Activated T-cell treated with anti-CD3 and anti-CD28 coated beads, Interleukin-2, amount 50 U/mL, for 1 hour (primary cell): ENCODE measurements around the gene GXYLT2.
A peak's percentile ranks its signal among the peaks of the same experiment; 100 is the strongest.

Source experiments
- DNase-seq: peaks from one replicate; pipeline ENCODE4 v3.0.0-alpha.2; 2020

Gene GXYLT2, protein sequence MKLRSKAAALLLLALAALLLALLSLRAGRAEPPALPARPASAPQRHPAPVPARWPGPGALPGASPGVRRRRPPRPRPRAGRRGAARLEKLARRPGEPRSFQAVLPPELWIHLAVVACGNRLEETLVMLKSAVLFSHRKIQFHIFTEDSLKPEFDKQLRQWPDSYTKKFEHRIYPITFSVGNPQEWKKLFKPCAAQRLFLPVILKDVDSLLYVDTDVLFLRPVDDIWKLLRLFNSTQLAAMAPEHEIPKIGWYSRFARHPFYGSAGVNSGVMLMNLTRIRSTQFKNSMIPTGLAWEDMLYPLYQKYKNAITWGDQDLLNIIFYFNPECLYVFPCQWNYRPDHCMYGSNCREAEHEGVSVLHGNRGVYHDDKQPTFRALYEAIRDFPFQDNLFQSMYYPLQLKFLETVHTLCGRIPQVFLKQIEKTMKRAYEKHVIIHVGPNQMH

DNA sequence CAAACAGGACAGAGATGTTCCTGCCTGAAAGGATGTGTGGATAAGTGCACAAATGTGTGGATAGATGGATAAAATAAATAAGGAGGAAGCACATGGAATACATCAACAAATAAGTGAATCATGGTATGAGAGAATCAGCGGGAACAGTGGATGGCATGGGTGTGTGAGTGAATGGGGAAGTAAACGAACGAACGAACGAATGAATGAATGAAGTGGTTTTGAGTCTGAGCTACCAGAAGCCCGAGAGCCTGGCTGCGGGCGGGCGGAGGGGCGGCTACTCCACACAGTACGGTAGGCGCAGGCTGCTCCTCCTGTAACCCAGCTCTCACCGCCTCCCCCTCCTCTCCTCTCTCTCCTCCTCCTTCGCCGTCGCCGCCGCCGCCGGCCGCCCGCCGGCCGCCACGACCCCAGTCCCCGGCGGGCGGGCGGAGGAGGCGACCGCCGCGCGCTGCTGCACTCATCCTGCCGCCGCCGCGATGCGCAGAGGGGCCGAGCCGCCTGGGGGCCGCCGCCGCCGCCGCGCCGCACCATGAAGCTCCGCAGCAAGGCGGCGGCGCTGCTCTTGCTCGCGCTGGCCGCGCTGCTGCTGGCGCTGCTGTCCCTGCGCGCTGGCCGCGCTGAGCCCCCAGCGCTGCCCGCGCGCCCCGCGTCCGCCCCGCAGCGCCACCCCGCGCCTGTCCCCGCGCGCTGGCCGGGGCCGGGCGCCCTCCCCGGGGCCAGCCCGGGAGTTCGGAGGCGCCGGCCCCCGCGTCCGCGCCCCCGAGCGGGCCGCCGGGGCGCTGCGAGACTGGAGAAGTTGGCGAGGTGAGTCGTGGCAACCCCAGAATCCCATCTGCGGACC lies at the start of gene GXYLT2:
GXYLT2 (plus strand) TSS at position 342 of the 841 bp plus-strand sequence; CDS start at position 530, 188 bp downstream.
- peak; percentile 35 for DNase-seq

DNA sequence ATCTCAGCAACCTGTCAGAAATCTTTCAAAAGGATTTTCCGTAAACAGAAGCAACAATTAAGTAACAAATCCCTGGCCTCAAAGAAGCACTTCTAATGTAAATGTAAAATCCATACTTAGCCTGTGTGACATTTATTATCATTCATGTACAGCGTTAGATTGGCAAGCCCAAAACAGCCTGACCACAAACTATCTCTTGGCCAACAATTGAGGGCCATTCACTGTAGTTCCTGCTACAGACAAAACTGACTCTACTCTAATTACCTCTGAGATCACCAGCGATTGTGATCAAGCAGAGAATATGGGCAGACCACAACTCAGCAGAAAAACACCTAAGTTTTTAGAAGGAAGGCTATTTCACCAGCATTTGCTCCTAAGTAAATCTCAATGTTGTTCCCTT lies 48.8 kb upstream of the GXYLT2 start:
- no peak for DNase-seq

DNA sequence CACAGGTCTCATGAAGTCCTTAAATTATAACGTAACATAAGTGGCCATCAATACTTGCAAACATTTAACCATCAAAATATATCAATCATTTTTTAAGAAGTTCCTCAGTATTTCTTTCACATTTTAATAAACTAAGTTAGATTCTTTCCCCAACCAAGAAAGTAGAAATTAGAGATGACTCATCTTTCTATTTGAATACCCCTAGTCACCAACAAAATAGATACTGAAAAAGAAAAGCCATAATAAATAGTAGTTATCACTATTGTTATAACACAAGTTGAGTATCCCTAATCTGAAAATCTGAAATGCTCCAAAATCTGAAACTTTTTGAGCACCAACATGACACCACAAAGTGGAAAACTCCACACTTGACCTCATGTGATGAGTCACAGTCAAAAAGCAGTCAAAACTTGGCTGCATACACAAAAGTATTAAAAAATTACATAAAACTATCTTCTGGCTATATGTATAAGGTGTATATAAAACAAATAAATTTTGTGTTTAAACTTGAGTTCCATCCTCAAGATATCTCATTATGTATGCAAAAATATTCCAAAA lies 43.3 kb upstream of the GXYLT2 start:
- no peak for DNase-seq

DNA sequence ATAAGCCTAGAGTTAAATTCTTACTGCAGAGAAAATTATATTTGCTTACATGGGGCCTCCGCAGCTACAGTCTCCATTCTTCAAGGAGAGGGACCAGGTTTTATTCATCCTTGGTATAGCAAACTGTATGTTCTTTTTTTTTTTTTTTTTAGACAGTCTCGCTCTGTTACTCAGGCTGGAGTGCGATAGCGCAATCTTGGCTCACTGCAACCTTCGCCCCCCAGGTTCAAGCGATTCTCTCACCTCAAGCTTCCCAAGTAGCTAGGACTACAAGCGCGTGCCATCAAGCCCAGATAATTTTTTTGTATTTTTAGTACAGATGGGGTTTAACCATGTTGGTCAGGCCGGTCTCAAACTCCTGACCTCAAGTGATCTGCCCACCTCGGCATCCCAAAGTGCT lies 41.7 kb upstream of the GXYLT2 start:
- DNase-seq: no peak

DNA sequence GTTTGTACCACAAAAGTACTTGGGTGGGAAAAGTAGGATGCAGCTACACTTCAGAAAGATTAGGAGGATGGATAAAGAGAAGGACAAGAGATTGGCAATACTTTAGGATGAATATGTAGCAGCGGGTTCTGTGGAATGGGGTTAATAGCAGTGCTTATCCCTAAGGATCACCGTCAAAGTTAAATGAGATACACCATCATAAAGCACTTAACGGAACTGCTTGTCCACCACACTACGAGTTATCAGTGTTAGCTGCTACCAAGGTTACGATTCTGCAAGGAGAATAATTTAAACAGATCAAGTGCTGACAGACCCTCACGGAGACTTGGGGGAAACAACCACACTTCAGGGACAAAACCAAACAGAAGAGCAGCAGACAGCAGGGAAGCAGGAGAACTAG lies 40.6 kb upstream of the GXYLT2 start:
- no peak for DNase-seq

DNA sequence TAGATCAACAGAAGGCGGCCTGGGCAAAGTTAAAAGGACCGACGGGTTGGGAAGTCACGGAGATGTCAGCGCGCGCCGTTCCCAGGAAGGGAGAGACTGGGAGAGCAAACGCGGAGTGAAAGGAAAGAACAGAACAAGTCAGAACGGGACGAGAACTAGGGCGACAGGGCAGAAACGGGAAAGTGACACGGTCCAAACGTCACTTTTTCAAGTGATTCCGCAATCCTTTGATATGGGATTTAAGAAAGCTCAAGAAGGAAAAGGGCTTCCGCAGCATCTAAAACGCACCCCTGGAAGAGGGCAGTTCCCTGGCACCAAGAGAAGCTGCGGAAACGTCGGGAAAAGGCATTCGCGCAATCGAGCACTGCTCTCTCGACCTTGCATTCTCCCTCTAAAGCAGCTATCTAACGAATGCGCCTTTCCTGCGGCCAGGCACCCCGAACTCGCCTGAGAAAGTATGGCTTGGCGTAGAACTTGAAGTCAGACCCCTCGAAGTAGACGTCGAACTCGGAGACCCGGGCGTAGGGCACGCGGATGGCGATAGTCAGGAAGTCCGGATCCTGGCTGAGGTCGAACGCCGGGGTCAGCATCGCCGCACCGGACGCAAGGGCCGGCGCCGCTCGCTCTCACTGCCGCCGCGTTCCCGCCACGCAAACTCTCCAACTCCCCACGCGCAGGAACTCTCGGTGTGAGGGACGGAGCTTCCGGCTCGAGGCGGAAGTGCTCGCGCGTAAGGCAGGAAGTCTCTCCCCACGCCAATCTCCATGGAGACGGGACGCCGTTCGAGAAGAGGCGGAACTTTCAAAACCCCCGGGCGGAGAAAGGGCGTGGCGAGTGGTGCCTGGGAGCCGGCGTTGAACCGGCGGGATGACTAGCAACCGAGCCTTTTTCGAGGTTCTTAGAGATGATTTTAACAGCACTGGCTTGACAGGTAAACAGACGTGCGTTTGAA lies 39.8 kb upstream of the GXYLT2 start, which contains the start of gene SHQ1:
SHQ1 (minus strand) TSS at position 695 of the 952 bp plus-strand sequence; CDS start at position 590, 105 bp downstream.
- peak; percentile 92 for DNase-seq

DNA sequence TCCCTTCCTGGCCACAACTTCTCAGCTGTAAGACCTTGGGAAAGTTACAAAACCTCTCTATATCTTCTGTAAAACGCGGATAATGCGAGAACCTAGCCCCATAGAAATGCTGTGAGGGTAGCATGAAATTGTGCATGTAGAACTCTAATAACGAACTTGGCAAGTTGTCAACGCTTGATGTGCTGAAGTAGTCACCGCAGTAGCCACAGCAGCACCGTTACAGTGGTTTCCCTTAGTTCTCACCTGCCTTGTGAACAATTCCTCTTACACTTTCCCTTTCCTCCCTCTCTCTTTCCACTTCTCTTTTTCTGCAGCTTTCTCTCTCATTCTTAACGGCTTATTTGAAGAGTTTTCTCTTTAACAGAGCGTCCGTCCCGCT lies 39.2 kb upstream of the GXYLT2 start:
- no peak for DNase-seq

DNA sequence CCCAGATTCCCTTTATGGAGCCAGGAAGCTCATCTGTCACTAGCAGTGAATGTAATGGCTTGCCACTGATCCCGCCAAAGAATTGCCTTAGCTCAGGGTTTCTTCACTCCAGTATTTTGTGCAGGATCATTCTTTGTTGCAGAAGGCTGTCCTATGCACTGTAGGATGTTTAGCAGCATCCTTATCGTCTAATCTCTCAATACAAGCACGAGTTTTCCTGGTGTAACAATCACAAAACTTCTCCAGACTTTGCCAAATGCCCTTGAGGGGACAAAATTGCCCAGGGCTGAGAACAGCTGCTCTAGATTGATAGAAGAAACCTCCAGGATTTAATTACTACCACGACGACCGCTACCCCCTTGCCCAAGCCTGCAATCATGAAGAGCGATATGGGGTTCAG lies 32.8 kb upstream of the GXYLT2 start:
- DNase-seq: no peak

DNA sequence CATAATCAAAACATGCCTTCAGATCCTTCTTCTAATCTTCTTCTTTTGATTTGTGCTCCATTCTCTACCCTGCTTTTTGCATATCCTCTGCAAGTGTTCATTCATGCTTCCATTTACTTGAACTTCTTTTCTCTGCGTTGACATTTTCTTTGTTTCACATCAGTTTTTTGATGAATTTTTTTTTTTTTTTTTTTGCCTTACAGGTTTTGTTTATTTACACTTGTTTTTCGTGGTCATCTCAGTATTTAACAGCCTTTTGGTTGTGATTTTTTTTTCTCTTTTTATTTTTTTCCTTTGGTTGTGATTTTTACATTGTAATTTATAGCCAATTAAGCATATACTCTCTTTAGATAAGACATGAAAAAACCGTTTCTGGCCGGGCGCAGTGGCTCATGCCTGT lies 27.8 kb upstream of the GXYLT2 start:
- no peak for DNase-seq

DNA sequence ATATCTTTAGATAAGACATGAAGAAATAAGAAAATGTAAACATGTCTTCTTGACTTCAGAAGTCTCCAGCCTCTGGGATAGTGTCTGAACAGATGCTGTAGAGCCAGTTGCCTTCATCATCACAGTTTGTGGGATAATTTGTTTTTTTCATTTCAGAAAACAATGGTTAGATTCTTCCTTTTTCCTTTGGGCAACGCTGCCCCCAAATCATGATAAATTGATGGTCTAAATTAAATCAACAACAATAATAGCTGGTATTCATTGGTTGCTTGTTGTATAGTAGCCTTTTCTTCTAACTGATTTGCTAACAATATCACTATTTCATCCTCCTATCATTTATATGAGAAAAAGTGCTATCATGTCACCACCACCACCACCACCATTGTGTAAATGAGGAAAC lies 27.0 kb upstream of the GXYLT2 start:
- no peak for DNase-seq

DNA sequence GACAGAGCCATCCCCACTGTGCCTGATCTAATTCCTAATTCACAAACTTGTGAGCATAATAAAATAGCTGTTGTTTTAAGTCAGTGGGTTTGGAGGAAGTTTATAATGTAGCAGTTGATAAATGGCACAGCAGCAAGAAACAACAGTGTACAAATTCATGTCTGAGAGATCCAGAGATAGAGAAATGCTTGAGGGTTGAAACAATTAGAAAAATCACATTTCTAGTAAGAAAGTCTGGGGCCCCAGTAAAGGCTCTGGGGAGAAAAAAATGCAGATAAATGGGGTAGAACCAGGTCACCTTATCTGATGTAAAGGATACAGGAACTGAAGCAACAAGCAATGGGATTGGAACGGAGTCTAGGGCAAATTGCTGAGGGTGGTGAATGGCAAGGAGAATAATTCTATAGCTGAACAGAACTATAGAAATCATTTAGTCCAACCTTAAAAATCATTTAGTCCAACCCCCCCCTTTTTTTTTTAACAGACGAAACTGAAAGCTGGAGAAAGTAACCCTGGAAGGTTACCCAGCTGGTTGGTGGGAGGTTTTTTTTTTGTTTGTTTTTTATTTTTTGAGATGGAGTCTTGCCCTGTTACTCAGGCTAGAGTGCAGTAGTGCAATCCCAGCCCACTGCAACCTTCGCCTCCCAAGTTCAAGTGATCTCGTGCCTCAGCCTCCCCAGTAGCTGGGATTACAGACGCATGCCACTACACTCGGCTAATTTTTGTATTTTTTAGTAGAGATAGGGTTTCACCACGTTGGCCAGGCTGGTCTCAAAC lies 25.3 kb upstream of the GXYLT2 start:
- no peak for DNase-seq

DNA sequence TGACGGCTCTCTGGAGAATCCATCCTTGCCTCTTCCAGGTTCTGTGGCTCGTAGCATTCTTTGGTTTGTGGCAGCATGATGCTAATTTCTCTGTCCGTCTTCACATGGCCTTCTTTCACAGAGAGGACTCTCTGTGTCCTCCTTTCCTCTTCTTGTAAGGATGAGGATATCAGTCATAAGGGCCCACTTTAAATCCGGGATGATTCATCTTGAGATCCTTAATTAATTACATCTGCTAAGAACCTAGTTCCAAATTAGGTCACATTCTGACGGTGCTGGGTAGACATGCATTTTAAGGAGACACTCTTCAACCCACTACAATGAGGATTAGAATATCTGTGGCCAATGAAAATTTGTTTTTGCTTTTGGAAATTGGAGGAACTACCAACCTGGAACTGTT lies 15.7 kb upstream of the GXYLT2 start:
- no peak for DNase-seq

DNA sequence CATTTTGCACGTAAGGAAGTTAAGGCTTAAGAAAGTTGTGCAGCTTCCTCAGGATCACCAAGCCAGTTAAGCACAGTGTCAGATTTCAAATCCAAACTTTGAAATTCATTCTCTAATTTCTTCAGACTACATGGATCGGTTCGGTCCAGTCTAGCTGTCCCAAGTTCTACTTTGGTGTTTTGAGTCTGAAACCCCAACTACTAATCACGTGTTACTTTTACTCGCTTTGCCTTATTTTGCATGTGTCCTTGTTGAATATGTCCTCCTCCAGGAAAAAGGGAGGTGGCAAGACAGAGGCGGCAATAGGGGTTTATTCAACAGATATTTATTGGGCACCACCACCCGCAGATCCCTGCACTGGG lies 522 bp upstream of the GXYLT2 start:
- no peak for DNase-seq

DNA sequence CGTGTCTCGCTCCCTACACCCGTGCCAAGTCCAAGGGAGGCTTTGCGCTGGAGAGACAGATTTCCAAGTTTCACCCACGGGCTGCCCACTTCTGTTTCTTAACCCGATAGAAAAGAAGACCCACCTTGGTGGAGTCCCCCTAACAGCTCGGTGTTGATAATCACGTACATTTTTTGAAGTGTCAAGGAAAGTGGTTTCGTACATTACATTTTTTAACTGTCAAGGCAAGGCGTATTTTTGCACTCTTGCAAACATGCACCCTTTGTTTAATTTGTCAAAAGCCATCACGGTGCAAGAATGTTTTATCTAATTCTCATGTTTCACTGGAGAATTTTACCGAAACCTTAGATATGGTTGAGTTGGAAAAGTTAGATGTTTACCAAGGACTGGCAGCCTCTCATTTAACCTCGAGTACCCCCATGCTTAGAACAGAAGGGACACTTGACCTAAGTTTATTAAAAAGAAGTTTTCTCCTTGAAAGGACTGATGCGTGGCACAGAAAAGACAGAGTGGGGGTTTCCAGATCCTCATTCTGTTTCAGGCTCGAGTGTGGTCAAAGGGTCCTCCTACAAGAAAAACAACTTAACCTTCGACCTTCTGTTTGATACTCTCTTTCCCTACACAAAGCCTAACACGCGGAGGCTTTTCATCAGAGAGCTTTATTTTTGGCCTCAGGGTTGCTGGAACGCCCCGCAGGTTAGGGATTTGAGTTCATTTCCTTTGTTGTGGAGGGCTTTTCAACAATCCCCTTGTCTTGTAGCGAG lies 882 bp downstream of the GXYLT2 start:
- no peak for DNase-seq

DNA sequence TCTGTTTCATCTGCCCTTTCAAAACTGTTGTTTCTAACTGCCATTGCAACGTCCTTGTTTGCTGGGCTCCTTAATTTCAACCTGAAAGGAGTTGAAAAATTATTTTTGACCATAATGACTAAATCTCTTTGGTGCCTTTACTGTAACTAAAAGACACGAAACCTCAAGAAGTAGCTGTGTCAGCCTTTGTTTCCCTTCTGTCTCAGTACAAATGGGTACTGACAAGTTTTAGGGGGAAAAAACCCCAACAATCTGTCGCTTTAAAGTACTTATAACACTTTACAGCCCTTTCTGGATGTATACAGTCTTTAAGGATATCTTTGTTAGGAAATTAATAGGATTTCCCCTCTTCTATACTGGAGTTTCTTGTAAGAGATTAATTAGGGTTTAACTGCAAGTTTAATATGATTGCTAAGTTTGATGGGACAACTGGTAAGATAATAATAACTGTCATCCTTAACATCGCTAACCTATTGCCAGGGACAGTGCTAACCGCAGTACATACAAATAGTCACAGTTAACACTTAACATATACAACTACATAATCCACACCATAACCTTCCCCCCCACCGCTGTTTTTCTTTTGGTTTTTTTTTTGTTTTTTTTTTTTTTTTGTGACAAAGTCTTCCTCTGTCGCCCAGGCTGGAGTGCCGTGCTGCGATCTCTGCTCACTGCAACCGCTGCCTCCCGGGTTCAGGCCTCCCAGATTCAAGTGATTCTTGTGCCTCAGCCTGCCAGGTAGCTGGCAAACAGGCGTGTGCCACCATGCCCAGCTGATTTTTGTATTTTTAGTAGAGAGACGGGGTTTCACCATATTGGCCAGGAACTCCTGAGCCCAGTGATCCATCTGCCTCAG lies 1.7 kb downstream of the GXYLT2 start:
- DNase-seq: no peak

DNA sequence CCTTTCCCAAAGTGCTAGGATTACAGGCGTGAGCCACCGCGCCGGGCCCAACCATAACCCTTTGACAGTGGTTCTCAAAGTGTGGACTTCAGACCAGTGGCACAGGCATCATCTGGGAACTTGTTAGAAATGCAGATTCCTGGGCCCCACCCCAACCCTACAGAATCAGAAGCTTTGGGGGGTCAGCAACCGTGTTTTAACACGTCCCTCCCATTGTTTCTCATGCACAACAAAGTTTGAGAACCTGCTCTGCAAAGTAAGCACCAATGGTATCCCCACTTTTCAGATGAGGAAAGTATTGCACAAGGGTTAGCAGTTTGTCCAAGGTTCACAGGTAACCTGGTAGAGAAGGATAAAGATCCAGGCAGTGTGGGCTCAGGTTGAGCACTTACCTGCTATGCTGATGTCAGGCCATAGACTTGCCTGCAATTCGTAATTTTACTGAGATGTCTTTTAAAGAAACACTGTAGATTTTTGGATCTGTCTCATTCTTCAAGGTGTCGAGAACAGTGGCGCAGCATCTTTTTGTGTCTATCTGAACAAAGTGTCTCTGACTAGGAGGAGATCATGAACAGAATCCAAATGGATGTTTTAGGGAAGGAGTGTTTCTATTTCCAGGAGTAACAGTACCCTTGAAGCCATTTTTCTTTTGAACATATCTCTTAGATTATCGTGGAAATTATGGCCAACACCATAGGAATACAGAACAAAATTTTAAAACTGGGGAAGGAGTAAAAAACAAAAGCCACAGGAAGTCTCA lies 2.5 kb downstream of the GXYLT2 start:
- no peak for DNase-seq

DNA sequence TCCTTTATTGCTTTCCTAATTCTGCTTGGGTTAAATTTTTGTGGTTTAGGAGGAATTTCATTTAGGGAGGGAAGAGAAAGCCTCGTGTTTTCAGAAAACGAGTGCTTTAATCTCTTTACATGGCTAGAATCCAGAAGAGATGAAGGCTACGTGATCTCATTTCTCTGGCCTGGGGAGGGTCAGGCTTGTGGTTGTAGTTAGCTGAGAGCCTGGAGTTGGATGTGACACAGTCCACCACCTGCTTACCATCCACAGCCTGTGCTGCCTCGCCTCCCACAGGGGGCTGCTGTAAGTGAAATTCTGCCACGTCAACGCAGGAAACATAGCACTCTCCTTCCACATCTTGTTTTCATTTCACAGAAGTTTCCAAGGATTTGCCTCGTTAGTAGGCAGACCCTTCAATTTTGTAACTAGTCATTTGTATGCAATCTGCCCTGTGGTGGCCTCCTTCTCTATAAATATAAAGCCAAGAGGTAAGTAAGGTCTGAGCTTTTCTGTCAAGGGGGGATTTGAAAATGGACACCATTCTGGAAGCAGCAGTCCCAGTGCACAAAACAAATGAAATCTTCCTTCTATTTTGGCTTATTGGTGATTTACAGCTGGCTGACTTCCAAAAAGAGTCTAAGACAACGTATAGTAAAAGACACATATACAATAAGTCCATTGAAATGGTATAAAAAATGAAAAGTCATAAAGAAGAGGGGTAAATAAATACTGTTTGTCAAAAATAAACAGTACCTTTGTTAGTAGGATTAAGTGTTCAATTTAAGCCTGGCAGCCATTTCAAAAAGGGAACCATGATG lies 3.4 kb downstream of the GXYLT2 start:
- no peak for DNase-seq

DNA sequence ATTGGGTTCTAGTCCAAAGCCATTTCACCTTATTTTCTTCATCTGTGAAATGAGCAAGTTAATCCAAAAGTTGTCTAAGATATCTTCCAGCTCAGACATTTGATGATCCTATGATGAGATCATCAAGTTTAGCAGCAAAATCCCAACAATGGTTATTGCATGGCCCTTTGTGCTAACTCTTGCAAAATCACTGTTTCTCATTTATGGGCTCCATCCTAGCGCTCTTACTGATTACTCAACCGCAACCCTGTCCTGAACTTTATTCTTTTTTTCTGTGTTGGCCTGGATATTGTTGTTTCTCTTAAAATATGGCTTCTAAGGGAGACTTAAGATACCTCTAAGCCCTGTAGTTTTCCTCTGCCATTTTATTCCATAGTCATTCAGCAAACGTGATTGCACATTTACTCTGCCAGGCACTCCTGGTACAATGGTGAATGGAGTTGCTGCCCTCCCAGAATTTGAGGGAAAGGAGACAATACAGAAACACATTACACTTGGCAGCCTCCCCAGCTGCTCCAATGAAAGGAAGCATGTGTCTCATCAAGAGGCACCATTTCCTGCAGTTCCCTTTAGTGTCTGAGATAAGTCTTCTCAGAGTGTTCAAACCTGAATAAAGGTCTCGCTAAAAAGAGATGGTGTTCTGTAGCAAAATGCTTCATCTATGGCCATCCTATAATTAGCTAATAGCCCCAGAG lies 4.4 kb downstream of the GXYLT2 start:
- DNase-seq: no peak
